HG02798 (cell line): ENCODE measurements around the gene RGS7.
"Not testable (repeated sequence)": the region's sequence is repeated elsewhere in the genome, so short reads cannot be mapped to it uniquely, and the experiment has no call there.

Experiments used
- ATAC-seq: cut with Tn5 transposase; IDR thresholded peaks from one replicate; pipeline ENCODE4 v1.9.1; 2021; ENCODE audit warnings: mild to moderate bottlenecking; ENCODE audit not compliant: unreplicated experiment, poor library complexity

Gene RGS7

DNA sequence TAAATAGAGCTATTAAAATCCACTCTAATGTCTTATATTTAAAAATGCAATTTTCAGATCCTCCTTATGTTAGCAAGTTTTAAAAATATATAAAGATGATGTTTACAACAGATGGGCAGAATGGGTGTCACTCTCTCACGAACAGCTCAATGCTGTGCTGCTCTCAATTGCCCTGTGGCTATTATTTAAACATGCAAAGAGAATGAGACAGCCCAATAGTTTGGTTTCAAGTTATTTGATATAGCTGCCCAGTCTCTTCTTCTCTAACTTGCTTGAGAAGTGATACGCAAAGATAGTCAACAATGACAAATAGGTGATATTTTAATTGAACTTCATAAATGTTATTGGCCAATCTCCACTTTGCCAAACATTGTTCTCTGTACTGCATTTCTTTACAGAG, 545.7 kb downstream of the RGS7 start:
- no peak for ATAC-seq

DNA sequence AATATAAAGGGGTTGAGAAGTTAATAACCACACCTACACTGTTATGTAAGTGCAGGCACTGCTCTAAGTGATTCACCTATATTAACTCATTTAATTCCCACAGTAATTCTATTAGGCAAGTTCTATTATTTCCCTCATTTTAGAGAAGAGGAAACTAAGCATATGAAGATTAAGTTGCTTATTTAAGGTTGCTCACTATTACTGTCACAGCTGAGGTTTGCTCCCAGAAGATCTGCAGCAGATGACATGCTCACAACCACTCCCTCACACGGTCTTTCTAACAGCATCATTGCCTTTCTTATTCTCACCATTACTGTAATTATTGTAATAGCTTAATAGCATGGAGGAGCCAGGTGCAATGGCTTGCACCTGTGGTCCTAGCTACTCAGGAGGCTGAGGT, 548.6 kb downstream of the RGS7 start:
- no peak for ATAC-seq

DNA sequence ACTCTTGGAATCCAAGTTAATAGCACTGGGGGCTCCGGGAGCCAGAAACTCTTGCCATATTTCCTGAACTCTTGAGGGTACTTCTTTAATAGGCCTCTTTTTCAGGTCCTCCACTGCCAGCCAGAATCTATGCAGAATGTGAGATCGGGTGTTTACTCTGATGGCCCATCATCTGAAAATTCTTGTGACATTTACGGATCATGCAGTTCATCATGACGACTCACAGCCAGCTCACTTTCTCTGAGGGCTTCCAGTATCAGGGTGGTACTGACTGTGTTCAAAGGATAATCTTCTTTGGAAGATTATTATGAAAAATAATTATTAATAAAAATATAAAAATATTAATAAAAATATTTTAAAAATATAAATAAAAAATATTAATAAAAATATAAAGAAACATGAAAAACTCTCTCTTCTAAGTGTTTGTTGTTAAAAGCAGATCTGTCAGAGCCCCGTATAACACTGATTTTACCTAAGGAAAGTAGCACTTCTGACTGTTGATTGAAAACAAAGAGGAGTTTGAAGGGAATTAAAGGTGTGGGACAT, 550.7 kb downstream of the RGS7 start:
- no peak for ATAC-seq

DNA sequence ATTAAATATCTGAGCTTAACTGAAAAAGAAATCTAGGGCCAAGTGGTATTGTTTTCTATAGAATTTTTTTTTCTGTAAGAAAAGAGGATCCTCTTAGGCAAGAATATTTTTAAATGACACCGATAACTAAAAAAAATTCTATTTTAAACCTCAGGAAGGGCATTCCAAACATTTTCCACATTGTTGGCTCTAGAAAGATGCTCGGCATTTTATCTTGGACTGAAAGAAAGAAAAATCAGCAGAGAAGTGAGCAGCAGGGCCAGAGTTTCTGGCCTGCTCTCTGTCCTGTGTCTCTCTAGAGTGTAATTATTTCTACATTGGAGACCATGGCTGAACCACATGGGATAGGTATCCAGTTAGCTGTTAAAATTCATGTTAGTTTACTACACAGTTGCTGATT, 552.5 kb downstream of the RGS7 start:
- no peak for ATAC-seq

DNA sequence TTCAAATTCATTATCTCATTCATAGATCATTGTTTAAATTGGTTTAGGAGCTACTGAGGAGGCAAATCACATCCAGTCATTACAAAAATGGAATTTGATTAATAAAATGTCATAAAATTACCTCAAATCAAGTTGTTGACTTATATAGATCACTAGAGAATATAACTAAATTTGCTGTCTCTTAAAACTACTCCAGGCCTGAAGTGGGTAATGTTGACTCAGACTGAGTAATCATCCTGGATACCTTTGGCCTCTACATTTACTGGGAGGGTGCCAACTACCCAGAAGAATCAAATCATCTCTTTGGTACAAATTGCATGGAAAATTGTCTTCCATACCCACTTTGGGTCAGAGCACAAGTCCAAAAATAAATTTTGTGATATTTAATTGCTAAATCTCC, 553.9 kb downstream of the RGS7 start:
- no peak for ATAC-seq

DNA sequence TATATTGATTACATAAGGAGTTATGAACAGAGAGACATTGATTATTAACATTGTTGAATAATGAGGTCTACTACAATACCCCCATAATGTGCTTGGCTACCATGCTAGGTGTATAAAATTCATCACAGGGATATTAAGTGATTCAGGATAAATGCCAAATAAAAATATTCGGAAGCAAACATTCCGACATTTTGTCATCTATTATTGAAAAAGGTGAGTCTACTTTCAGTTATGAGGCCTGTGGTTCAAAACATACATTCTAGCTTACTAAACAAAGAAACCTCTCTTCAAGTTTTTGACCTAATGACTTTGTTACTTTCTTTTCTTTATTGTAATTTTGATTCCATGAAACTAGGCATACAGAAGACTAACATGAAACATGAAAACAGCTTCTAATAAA, 554.7 kb downstream of the RGS7 start:
- ATAC-seq: no peak

DNA sequence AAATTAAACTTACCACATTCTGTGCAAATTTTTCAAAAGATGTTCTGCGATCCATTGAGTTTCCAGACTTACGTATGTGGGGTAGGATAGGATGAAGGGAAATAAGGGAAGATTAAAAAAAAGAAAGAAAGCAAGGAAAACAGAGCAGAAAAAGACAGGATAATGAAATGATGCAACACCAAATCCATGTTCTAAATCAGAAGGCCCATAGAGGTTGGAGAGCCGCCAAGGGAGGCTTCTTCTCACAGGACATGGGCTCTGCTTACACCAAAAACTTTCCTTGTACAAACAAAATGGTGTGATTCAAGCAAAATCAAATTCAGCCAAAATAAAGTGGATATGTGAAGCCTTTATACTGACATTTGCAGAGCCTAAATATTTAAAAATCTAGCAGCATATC, 555.6 kb downstream of the RGS7 start:
- no peak for ATAC-seq

DNA sequence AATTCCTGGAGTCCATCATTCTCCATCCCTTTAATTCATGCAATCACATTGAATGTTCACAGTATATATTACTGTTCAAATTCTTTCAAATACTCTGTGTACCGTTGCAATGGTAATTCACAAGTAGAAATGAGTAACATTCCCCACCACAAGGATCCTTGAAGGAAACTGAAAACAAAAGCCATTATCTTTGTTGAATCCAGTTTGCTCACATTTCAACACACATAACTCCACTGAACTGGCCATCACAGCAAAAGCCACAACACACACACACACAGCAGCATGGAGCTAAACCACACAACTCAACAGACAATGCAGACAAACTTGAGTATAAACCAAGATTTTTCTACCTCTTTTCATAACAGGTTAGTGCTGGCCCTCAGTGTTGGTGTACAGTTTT, 556.7 kb downstream of the RGS7 start:
- no peak for ATAC-seq

DNA sequence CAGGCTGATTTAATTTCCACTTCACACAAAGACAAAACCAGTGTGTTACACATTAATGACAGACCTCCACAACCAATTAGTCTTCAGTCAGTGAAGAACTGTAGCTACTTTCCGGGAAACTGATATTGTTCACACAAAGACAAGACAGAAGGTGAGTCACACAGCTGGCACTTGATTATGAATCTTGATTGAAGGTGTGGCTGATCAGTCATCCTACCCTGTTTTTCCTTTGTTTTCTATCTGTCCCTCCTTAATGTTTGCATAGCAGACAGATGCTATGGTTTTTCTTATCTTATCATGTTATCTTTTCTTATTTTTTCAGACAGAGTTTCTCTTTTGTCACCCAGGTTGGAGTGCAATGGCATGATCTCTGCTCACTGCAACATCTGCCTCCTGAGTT, 560.0 kb downstream of the RGS7 start:
- ATAC-seq: no peak

DNA sequence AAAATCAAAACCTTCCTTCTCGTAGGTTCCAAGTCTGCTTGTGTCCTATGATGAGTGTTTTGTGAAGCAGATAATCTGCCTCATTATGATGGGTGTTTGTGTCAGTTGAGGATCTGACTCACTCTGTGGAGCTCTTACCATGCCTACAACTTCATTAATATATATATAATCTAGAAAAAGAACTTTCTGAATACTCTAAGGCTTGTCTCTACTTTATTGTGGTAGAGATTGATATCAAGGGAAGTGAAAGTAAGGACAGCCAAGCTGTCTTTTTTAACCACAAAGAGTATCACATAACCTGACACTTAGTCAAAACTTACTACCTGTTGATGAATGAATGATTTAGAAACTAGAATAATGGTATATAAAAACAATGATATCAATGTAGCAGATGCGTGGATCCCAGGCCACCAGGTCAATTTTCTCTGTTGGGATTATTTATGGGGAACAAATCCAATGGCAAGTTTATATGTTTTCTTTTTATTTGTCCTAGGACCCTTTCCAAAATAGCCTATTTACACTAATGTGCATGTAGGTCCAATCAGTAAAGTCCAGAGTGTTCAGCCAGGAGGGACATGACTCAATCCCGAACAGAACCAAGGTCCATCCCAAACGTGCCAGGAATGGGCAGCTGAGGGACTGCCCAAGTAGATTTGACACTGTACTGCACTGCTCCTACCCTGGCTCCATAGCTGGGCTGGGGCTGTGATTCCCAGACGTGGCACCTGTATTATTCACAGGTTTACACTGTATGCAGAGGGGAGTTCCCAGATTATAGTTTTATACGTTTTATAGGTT, 562.8 kb downstream of the RGS7 start:
- ATAC-seq: peak; percentile 61

DNA sequence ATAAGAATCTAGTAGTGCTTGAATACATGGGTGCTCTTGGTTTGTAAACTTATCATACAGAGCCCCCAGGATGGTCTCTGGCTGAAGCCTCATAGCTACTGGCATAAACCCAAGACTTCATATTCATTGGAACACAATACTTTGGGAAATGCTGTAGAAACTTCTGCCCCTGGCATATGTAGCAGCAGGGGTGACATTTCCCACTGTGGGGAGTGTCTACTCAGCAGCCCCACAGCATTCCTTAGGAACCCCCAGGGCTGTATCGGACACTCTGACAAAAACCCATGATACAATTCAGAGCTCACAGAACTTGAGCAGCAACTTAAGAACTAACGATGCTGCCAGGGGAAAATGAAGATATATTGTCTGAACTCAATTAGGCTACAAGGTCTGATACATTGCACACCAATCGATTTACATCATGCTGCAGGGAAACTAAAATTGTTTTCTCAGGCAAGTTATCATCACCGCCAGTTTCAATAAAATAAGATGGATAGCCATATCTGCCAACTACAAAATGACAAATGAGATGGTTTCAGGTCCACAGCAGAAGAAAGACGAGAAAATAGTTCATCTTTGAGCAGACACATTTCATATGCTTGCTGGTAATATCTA, 564.0 kb downstream of the RGS7 start:
- no peak for ATAC-seq

DNA sequence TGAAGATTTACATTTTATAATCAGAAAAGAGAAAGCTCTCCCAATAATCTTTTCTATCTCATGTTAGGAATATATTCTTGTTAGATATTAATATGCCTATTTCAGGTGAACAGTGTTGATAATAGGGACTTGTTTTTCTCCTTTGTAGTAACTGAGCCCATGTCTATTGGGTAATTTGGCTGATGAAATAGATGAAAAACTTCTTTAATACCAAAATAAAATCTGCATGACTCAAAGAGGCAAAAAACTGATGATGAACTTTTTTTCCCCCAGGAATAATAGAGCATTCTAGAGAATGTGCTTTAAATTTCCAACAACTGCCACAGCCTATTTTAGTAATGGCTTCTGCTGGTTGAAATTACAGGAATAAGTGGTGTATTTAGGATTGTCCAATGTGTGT, 566.1 kb downstream of the RGS7 start:
- no peak for ATAC-seq

DNA sequence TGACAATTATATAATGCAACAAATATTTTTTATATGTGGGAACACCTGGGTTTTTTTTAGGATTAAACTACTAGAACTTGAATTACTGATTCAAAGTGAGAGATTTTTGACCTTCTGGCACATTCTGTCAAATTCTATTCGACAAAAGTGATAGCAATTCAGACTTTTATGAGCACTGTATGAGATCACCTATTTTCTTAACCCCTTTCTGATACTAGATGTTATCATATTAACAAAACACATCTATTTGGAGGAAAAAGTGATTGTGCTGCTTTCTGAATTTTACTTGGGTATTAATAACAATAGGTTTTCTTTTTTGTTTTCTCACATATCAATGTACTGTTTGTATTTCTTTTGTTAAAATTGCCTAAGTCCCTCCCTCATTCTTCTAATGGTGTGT, 570.1 kb downstream of the RGS7 start:
- ATAC-seq: no peak

DNA sequence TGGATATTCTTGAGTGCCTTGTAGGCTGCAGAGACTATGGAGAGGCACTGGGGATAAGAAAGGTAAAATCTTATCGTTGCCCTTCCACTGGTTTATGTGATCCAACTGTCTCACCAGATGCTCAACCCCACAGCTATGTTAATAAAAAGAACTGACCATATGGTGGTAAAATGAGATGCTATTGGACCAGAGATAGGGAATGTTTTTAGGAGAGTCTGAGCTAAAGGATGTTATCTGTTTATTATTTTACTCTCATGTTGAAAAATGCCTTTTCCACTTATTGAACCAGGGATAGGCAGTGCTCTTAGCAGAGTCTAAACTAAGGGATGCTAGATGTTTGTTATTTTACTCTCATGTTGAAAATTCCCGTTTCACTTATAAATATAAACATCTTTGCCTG, 572.2 kb downstream of the RGS7 start:
- no peak for ATAC-seq

DNA sequence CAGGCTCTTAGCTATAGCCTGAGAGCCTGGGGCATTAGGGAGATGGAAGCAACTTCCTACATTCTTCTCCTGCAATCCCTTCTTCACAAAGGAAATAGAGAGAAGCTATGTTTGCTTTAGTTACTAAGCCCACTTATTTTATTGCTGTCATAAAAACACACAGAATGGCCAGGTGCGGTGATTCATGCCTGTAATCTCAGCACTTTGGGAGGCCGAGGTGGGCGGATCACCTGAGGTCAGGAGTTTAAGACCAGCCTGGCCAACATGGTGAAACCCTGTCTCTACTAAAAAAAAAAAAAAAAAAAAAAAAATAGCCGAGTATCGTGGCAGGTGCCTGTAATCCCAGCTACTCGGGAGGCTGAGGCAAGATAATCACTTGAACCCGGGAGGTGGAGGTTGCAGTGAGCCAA, 573.3 kb downstream of the RGS7 start:
- not testable (repeated sequence) for ATAC-seq

DNA sequence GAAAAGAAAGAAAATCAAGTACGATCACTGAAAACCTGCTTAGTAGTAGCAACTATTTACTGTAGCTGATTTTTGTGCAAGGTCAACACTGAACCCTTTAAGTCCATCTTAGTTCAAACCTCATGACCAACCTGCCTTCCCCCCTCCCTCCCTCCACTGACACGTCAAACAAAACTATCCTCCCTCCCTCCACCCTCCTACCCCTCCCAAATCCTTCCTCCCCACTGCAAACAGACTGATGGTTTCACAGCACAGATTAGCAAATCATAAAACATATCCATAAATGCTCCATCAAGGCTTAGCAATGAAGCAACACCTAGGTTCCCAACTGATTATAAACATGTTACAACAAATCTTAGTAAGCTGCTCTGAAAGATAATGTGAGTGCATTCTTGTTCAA, 580.8 kb downstream of the RGS7 start:
- ATAC-seq: no peak

DNA sequence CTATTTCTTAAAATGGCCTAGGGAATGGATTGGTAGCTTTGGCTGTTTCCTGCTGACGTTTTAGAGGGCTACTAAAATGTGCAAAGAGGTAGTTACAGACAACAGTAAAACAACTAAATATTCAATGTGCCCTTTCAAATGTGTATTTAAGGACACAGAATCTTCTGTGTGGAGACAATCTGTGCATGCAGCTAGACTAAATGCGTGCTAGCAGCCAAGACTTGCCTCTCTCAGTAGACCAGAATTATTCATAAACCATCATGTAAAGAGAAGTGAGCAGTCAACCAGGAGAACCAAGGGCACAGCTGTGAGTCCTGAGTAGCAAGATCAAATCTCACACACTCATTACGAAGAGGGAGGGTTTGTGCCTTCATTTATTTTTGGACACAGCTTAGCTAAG, 584.9 kb downstream of the RGS7 start:
- no peak for ATAC-seq

DNA sequence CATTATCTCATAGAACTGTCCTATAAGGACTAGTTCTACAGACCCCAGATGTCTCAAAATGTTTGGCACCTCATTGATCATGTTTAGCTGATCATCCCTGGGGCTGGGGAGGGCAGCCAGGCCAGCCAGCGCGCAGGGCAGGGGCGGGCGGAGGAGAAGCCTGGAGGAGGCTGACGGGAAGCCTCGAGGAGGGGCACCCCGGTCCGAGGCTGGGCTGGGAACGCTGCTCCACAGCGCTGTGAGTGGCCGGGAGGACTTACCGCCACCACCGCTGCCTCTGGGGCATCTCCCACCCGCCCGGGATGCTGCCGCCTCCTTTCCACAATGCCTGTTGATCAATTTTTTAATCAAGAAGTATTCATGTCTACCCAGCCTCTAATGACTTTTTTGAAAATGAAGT, 585.6 kb downstream of the RGS7 start:
- ATAC-seq: no peak

DNA sequence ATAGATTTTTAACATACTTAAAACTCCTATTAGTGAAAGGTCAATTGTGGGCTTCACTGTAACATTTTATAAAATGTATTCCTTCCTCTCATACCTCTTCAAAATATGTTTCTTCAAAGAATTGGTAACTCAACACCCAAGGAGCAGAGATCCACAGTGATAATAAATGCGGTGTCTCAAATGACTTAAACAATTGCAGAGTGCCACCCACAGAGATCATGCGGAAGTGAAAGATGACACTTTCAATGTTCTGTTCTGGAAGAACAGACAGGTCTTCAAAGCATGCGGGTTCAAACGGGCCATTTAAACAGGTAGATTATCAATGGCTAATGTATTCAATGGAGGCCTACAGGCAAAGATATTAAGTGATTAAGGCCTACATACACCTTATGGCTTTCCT, 588.0 kb downstream of the RGS7 start:
- no peak for ATAC-seq

DNA sequence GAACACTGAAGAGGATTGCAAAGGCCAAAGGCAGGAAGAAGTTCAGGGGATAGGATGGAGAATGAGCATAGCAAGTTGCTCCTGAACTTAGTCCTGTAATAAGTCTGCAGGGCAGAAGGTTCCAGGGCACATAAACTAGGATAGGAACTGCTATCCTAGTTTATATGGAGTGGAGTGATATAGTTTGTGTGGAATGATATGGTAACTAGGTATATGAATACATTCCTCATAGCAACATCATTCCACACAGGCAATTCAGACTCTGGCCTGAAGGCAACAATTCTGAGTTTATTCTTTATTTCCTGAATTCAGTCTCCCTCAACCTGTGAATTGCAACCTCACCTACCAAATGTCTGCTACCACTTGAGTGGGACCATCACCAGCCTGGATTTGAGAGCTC, 590.2 kb downstream of the RGS7 start:
- ATAC-seq: no peak

DNA sequence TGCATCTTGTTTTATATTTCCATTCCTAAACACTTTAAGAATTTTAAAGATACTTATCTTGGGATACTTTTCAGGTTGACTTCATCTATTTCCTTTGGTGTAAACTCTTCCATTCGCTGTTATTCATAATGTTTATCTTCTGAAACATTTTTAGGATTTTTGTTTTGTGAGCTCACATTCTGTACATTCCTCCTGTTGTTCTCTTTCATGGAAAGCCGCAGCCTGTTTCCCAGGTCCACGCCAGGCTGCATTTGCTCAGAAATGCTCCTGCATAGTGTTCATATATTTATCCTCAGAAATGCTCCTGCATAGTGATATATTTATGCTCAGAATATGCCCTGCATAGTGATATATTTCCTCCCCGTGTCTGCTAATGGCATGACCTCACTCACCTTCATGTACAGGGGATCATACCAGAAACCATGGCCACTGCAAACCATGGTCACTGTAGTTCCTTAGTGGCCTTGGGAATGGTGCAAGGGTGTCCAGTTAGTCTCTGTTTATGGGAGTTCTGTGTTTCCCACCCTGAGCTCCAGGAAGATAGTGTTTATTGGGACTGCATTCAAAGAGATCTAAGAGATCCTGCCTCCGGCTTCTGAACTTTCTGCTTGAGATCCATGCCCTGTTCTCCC, 591.2 kb downstream of the RGS7 start:
- no peak for ATAC-seq

DNA sequence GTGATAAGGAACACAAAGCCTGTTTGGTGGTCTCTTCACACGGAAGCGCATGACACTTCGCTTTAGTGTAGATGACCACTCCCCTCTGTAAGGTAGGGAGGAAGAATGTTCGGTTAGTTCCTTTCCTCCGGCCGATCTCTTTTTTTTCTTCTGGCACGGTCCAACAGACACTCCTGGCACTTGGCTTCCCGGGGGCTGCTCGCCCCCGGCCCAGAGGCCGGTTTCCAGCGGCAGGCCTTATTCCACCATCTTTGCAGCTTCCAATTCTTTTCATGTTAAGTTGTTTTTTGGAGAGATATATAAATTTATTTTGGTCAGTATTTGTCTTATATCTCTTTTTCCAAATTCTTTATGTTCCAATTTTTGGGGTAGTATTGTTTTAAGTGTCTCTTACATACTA, 593.2 kb downstream of the RGS7 start:
- ATAC-seq: no peak
